Stimulated activated effector memory CD8-positive, alpha-beta T cell treated with anti-CD3 and anti-CD28 coated beads, Interleukin-12 subunit alpha, Interleukin-12 subunit beta, amount 100 ng/mL, for 72 hours (primary cell): Measurements from ENCODE around the gene BPHL.
"Not testable (repeated sequence)": the region's sequence is repeated elsewhere in the genome, so short reads cannot be mapped to it uniquely, and the experiment has no call there.

Experiments
- ATAC-seq: fragments of 150-1000 bp; cut with Tn5 transposase; 2 replicates; pipeline ENCODE4 v1.10.0; 2021
- DNase-seq, 2 donors: peaks; one replicate each; pipeline ENCODE4 v3.0.0; 2021 to 2022; ENCODE audit warnings: low spot score in 2 of 2
- H3K27ac Mint-ChIP-seq: one replicate; pipeline ENCODE4 v1.8.0; 2022; ENCODE audit warnings: mild to moderate bottlenecking, mixed read lengths
- H3K36me3 Mint-ChIP-seq: one replicate; pipeline ENCODE4 v1.8.0; 2022; ENCODE audit warnings: mild to moderate bottlenecking, mixed read lengths
- H3K4me1 Mint-ChIP-seq: one replicate; pipeline ENCODE4 v1.8.0; 2022; ENCODE audit warnings: mixed read lengths
- H3K4me3 Mint-ChIP-seq: one replicate; pipeline ENCODE4 v1.8.0; 2022; ENCODE audit warnings: mild to moderate bottlenecking, mixed read lengths
- H3K9me3 Mint-ChIP-seq: one replicate; pipeline ENCODE4 v1.8.0; 2022; ENCODE audit warnings: mixed read lengths

Gene BPHL

GRCh38 chr6:3137057-3137777, 18.7 kb downstream of the BPHL start:
- Mint-ChIP-seq H3K4me1 (peaks cover 4% of the 10 kb centered on the region), H3K27ac (no peak overlapping the region), H3K9me3 (no peaks in the 10 kb centered on the region), H3K36me3 (no peaks in the 10 kb centered on the region), H3K4me3 (no peak overlapping the region)
- ATAC-seq = no peak
- no peak for DNase-seq

- not testable (repeated sequence) for H3K9me3 Mint-ChIP-seq, H3K36me3 Mint-ChIP-seq, ATAC-seq, DNase-seq, H3K27ac Mint-ChIP-seq, H3K4me1 Mint-ChIP-seq, H3K4me3 Mint-ChIP-seq
Measured at GRCh38 chr6:3137873-3138272, 19.4 kb downstream of the BPHL start.

- Mint-ChIP-seq H3K9me3 (no peaks in the 10 kb centered on the region), H3K36me3 (no peaks in the 10 kb centered on the region), H3K4me1 (peaks cover 4% of the 10 kb centered on the region), H3K4me3 (no peak overlapping the region), H3K27ac (no peak overlapping the region)
- DNase-seq (no peak), ATAC-seq (no peak)
Measured at GRCh38 chr6:3138341-3138740, 19.8 kb downstream of the BPHL start.

GRCh38 chr6:3139090-3139903, 20.8 kb downstream of the BPHL start:
- peaks cover 5% of the 10 kb centered on the region for H3K36me3 Mint-ChIP-seq
- H3K9me3 Mint-ChIP-seq = no peaks in the 10 kb centered on the region
- H3K4me3 Mint-ChIP-seq = no peak overlapping the region
- no peak for DNase-seq
- ATAC-seq = no peak
- H3K4me1 Mint-ChIP-seq = peaks cover 4% of the 10 kb centered on the region
- H3K27ac Mint-ChIP-seq = no peak overlapping the region

- ATAC-seq (no peak), DNase-seq (no peak)
- no peaks in the 10 kb centered on the region for H3K9me3 Mint-ChIP-seq
- H3K36me3 Mint-ChIP-seq = peaks cover 7% of the 10 kb centered on the region
- no peak overlapping the region for H3K27ac Mint-ChIP-seq
- H3K4me3 Mint-ChIP-seq = no peak overlapping the region
- peaks cover 12% of the 10 kb centered on the region for H3K4me1 Mint-ChIP-seq
Measured at GRCh38 chr6:3140201-3140600, 21.7 kb downstream of the BPHL start.

GRCh38 chr6:3142536-3142935, 24.0 kb downstream of the BPHL start:
- Mint-ChIP-seq H3K4me1 (peaks cover 12% of the 10 kb centered on the region), H3K36me3 (peaks cover 7% of the 10 kb centered on the region), H3K4me3 (no peak overlapping the region), H3K9me3 (no peaks in the 10 kb centered on the region), H3K27ac (no peak overlapping the region)
- ATAC-seq = no peak
- no peak for DNase-seq

- H3K4me3 Mint-ChIP-seq = no peak overlapping the region
- peaks cover 12% of the 10 kb centered on the region for H3K4me1 Mint-ChIP-seq
- H3K9me3 Mint-ChIP-seq = no peaks in the 10 kb centered on the region
- no peak for ATAC-seq
- peaks cover 7% of the 10 kb centered on the region for H3K36me3 Mint-ChIP-seq
- DNase-seq = no peak
- H3K27ac Mint-ChIP-seq = no peak overlapping the region
Measured at GRCh38 chr6:3143158-3143557, 24.6 kb downstream of the BPHL start.

GRCh38 chr6:3144571-3144970, 26.1 kb downstream of the BPHL start:
- Mint-ChIP-seq H3K36me3 (peaks cover 7% of the 10 kb centered on the region), H3K4me1 (peaks cover 8% of the 10 kb centered on the region), H3K27ac (no peak overlapping the region), H3K4me3 (no peak overlapping the region), H3K9me3 (no peaks in the 10 kb centered on the region)
- DNase-seq (no peak), ATAC-seq (no peak)

GRCh38 chr6:3147914-3148757, 29.6 kb downstream of the BPHL start:
- Mint-ChIP-seq H3K9me3 (no peaks in the 10 kb centered on the region), H3K4me3 (no peak overlapping the region), H3K27ac (no peak overlapping the region), H3K36me3 (peaks cover 7% of the 10 kb centered on the region), H3K4me1 (peaks cover 8% of the 10 kb centered on the region)
- DNase-seq (no peak), ATAC-seq (no peak)

GRCh38 chr6:3151691-3152090, 33.2 kb downstream of the BPHL start:
- peaks cover 2% of the 10 kb centered on the region for H3K36me3 Mint-ChIP-seq
- H3K4me3 Mint-ChIP-seq = no peak overlapping the region
- H3K27ac Mint-ChIP-seq = no peak overlapping the region
- no peaks in the 10 kb centered on the region for H3K9me3 Mint-ChIP-seq
- ATAC-seq (no peak), DNase-seq (no peak)
- peaks cover 9% of the 10 kb centered on the region for H3K4me1 Mint-ChIP-seq

GRCh38 chr6:3152689-3153088, 34.2 kb downstream of the BPHL start:
- ATAC-seq = no peak
- H3K36me3 Mint-ChIP-seq = peaks cover 6% of the 10 kb centered on the region
- no peak overlapping the region for H3K4me3 Mint-ChIP-seq
- DNase-seq = no peak
- H3K9me3 Mint-ChIP-seq = no peaks in the 10 kb centered on the region
- peaks cover 11% of the 10 kb centered on the region for H3K4me1 Mint-ChIP-seq
- no peak overlapping the region for H3K27ac Mint-ChIP-seq

GRCh38 chr6:3155416-3155815, 36.9 kb downstream of the BPHL start:
- H3K4me3 Mint-ChIP-seq, ATAC-seq, H3K9me3 Mint-ChIP-seq: not testable (repeated sequence)

GRCh38 chr6:3156184-3157130, 37.9 kb downstream of the BPHL start:
- not testable (repeated sequence) for H3K36me3 Mint-ChIP-seq, H3K9me3 Mint-ChIP-seq
- Mint-ChIP-seq H3K4me3 (peak overlapping the region; percentile 70), H3K27ac (peak overlapping the region; percentile 67), H3K4me1 (peaks cover 23% of the 10 kb centered on the region)
- DNase-seq (peak in 1 of 2 donors; percentile 56), ATAC-seq (peak; percentile 29)

More at GRCh38 chr6:3155416-3155815, 36.9 kb downstream of the BPHL start:
- H3K4me1 Mint-ChIP-seq = peaks cover 22% of the 10 kb centered on the region
- H3K27ac Mint-ChIP-seq, DNase-seq, H3K36me3 Mint-ChIP-seq: not testable (repeated sequence)

GRCh38 chr6:3157131-3157933, 38.8 kb downstream of the BPHL start, which contains the start of gene TUBB2A:
Gene TUBB2A (minus strand): TSS chr6:3157544. CDS start chr6:3157463, 81 bp downstream.
- peak; percentile 89 to 92 for DNase-seq
- Mint-ChIP-seq H3K9me3 (peaks cover 4% of the 10 kb centered on the region), H3K27ac (peak within 1 kb of the TSS; percentile 67), H3K36me3 (peaks cover 6% of the 10 kb centered on the region), H3K4me1 (peaks cover 30% of the 10 kb centered on the region), H3K4me3 (peak within 1 kb of the TSS; percentile 70)
- peak; percentile 79 for ATAC-seq
